GM21367 (cell line): ENCODE results near the gene SUMO3.

Source experiments
- ATAC-seq: cut with Tn5 transposase; IDR thresholded peaks from one replicate; pipeline ENCODE4 v1.9.1; 2021; ENCODE audit not compliant: unreplicated experiment

Gene SUMO3

GRCh38 chr21:44762221-44763049 is 55.4 kb downstream of the SUMO3 start:
- no peak for ATAC-seq

GRCh38 chr21:44761747-44762208 is 56.1 kb downstream of the SUMO3 start:
- no peak for ATAC-seq

- ATAC-seq, result no peak
These were observed 56.7 kb downstream of the SUMO3 start for GRCh38 chr21:44761011-44761729.

- ATAC-seq, result no peak
These were observed 57.5 kb downstream of the SUMO3 start for GRCh38 chr21:44760376-44760775.

GRCh38 chr21:44759628-44760285 is 58.1 kb downstream of the SUMO3 start:
- no peak for ATAC-seq

GRCh38 chr21:44758781-44759627 is 58.9 kb downstream of the SUMO3 start:
- no peak for ATAC-seq

- ATAC-seq, result no peak
These were observed 59.7 kb downstream of the SUMO3 start for GRCh38 chr21:44758141-44758561.

GRCh38 chr21:44757731-44758130 is 60.1 kb downstream of the SUMO3 start:
- ATAC-seq, result no peak

GRCh38 chr21:44756423-44757185 is 61.3 kb downstream of the SUMO3 start:
- ATAC-seq, result no peak
